Spleen (tissue), 7 donors: ENCODE measurements around the gene CDKN2C.

Experiments
- POLR2A ChIP-seq, 3 donors: fragments of 450-650 bp; IDR thresholded peaks; one replicate each; pipeline ENCODE4 v1.5.1; 2017; ENCODE audit warnings: antibody characterized with exemption in 3 of 3, mild to moderate bottlenecking in 1 of 3
- TF ChIP-seq, protein P1 (sequence below), 11 experiments: fragments of 200-600 bp in 7 of 11; fragments of 450-650 bp in 4 of 11; sonication (generic) in 4 of 11; IDR thresholded peaks in 8 of 11; conservative IDR thresholded peaks in 3 of 11; 1 replicate in 7 of 11; 2 replicates in 4 of 11; pipeline versions ENCODE4 v1.4.0 to v1.8.0; 2016 to 2021; ENCODE audit warnings: antibody characterized with exemption in 11 of 11, inconsistent platforms in 4 of 11, mild to moderate bottlenecking in 1 of 11
- donor health status: DM: no; HTN: no; CAD: no; lungs with moderate emphysema.
- donor health status: DM: no; HTN: no; CAD: no.
- donor health status: DM: no; HTN: no; CAD: no.

DNA sequence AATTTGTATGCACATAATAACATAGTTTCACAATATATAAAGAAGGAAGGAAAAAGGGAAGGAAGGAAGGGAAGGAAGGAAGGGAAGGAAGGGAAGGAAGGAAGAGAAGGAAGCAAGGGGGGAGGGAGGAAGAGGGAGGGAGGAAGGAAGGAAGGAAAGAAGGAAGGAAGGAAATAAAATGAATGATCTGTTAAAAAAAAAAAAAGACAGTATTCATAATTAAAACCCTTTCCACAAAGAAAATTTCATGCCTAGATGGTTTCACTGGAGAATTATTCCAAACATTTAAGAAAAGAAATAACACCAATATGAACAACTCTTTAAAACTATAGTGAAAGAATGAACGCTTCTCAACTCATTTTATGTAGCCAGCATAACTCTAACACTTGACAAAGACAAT lies 44.8 kb downstream of the CDKN2C start:
- TF ChIP-seq, protein P1, sequence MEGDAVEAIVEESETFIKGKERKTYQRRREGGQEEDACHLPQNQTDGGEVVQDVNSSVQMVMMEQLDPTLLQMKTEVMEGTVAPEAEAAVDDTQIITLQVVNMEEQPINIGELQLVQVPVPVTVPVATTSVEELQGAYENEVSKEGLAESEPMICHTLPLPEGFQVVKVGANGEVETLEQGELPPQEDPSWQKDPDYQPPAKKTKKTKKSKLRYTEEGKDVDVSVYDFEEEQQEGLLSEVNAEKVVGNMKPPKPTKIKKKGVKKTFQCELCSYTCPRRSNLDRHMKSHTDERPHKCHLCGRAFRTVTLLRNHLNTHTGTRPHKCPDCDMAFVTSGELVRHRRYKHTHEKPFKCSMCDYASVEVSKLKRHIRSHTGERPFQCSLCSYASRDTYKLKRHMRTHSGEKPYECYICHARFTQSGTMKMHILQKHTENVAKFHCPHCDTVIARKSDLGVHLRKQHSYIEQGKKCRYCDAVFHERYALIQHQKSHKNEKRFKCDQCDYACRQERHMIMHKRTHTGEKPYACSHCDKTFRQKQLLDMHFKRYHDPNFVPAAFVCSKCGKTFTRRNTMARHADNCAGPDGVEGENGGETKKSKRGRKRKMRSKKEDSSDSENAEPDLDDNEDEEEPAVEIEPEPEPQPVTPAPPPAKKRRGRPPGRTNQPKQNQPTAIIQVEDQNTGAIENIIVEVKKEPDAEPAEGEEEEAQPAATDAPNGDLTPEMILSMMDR (IDR thresholded peaks at IDR 0.05 in 8 of 11, conservative IDR thresholded peaks at IDR 0.05 in 3 of 11) = no peak
- TF ChIP-seq POLR2A (IDR thresholded peaks at IDR 0.05) = no peak
